ENCODE results near the gene TBCD.

GRCh38 chr17:82899941-82900340 is 148.1 kb downstream of the TBCD start:
- no peak for TF ChIP-seq CTCF (IDR thresholded peaks at IDR 0.05; ENCODE audit: low read depth, low read length)
- TF ChIP-seq POLR2A (IDR thresholded peaks at IDR 0.05; ENCODE audit: extremely low read depth, insufficient read length): no peak
- no peak for TF ChIP-seq MAX (IDR thresholded peaks at IDR 0.05; ENCODE audit: low read depth, low read length)
- no peak for TF ChIP-seq MYC (IDR thresholded peaks at IDR 0.05; ENCODE audit: low read depth, low read length)

Data from NB4 (cell line).